ENCODE data around the gene TNPO3. TPM values are rescaled to one million over a fixed set of nuclear protein-coding genes. Genes with fewer than 3 reads are reported as not detected.

TNPO3 gene
- total and polyA plus RNA-seq, 7 donors = 22.6 to 62.1 (median 37.0) TPM

- Histone ChIP-seq H3K27ac (no peak overlapping the region), H3K4me1 (no peaks in the 10 kb centered on the region), H3K4me3 (no peak overlapping the region), H3K27me3 (ENCODE audit: insufficient read depth in 3 of 3, low read length in 2 of 3) (peaks cover 0 to 5% (median 0%) of the 10 kb centered on the region in 3 donors), H3K9me3 (no peaks in the 10 kb centered on the region), H3K36me3 (ENCODE audit: insufficient read depth in 1 of 2, low read depth in 1 of 2) (peaks cover 8 to 20% of the 10 kb centered on the region in 2 donors)
- WGBS, 3 donors = 58 to 69% (median 61%) methylated on average over 4 of the region's 4 CpGs
- ATAC-seq = peak in 1 of 4 donors; percentile 10
- intact Hi-C loops (cut with DNase I) = no loop called here
- DNase-seq = no peak
- TF ChIP-seq CTCF (IDR thresholded peaks at IDR 0.05) = no peak
These were observed 105.7 kb downstream of the TNPO3 start for GRCh38 chr7:128948976-128949760.

GRCh38 chr7:128948312-128948973 is 106.5 kb downstream of the TNPO3 start:
- H3K4me1 ChIP-seq = no peaks in the 10 kb centered on the region
- H3K36me3 ChIP-seq (ENCODE audit: insufficient read depth in 1 of 2, low read depth in 1 of 2) = peaks cover 3 to 13% of the 10 kb centered on the region in 2 donors
- H3K27ac ChIP-seq = no peak overlapping the region
- peaks cover 0 to 5% (median 2%) of the 10 kb centered on the region in 3 donors for H3K27me3 ChIP-seq (ENCODE audit: insufficient read depth in 3 of 3, low read length in 2 of 3)
- no peak for TF ChIP-seq CTCF (IDR thresholded peaks at IDR 0.05)
- 56 to 65% (median 63%) methylated on average over 12 of the region's 12 CpGs for WGBS, 3 donors
- ATAC-seq (peak in 3 of 4 donors; percentile 19 to 30 (median 28)), DNase-seq (no peak)
- H3K9me3 ChIP-seq = no peaks in the 10 kb centered on the region
- intact Hi-C loops (cut with DNase I) = no loop called here
- no peak overlapping the region for H3K4me3 ChIP-seq

- peaks cover 3 to 7% of the 10 kb centered on the region in 2 donors for H3K36me3 ChIP-seq (ENCODE audit: insufficient read depth in 1 of 2, low read depth in 1 of 2)
- H3K27ac ChIP-seq = no peak overlapping the region
- H3K4me3 ChIP-seq = no peak overlapping the region
- 84 to 87% (median 86%) methylated on average over 9 of the region's 9 CpGs for WGBS, 3 donors
- no peak for TF ChIP-seq CTCF (IDR thresholded peaks at IDR 0.05)
- ATAC-seq = peak in 1 of 4 donors; percentile 12
- H3K4me1 ChIP-seq = no peaks in the 10 kb centered on the region
- no peak for DNase-seq
- H3K27me3 ChIP-seq (ENCODE audit: insufficient read depth in 3 of 3, low read length in 2 of 3) = peaks cover 0 to 5% (median 3%) of the 10 kb centered on the region in 3 donors
- intact Hi-C loops (cut with DNase I) = no loop called here
- no peaks in the 10 kb centered on the region for H3K9me3 ChIP-seq
These were observed 107.1 kb downstream of the TNPO3 start for GRCh38 chr7:128947854-128948253.

- Histone ChIP-seq H3K36me3 (ENCODE audit: insufficient read depth in 1 of 2, low read depth in 1 of 2) (peaks cover under 1 to 3% of the 10 kb centered on the region in 2 donors), H3K27me3 (ENCODE audit: insufficient read depth in 3 of 3, low read length in 2 of 3) (peaks cover 0 to 8% (median 5%) of the 10 kb centered on the region in 3 donors), H3K27ac (no peak overlapping the region), H3K9me3 (no peaks in the 10 kb centered on the region), H3K4me1 (no peaks in the 10 kb centered on the region), H3K4me3 (no peak overlapping the region)
- WGBS, 3 donors = 79 to 83% (median 82%) methylated on average over 17 to 22 of the region's 22 CpGs
- ATAC-seq = no peak
- DNase-seq = no peak
- intact Hi-C loops (cut with DNase I) = no loop called here
- no peak for TF ChIP-seq CTCF (IDR thresholded peaks at IDR 0.05)
These were observed 107.7 kb downstream of the TNPO3 start for GRCh38 chr7:128946936-128947830.
